Effector CD8-positive, alpha-beta T cell (primary cell): ENCODE results near the gene SOX1.

Source experiments
- DNase-seq: peaks from one replicate; lab custom pipeline; 2025; lab: John Stamatoyannopoulos, UW

The SOX1 gene

DNA sequence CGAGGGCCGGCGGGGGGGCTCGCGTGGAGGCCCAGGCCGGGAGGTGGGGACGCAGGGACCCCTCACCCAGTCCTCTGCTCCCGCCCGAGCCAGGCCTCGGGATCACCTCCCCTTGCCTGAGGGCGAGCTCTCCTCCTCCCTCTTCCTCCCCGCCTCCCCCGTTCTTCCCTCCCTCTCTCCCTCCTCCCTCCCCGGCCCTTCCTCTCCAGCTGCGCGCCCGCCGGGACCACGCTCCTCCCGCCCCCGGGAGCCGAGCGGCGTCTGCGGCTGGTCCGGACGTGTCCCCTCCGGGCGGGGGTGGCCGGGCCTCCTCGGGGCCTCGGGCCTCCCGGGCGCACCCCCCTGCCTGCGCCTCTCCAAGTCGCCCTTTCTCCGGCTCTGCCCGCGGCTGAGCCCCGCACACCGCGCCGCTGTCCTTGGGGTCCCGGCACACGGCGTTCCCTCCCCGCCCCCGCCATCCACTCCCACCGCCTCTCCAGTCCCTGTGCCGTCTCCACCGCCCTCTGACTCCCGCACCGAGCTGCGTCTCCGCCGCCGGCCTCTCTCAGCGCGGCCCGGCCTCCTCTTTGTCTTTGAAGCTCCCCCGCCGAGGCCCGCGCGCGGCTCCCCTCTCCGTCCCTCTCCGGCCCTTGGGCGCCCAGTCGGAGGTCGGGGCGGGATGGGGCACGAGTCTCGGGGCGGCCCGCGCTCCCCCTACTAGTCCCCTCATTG is 5.7 kb downstream of the SOX1 start:
- no peak for DNase-seq

GRCh38 chr13:112073245-112074138 is 6.5 kb downstream of the SOX1 start:
- DNase-seq, result no peak

- DNase-seq, result no peak
Observed at GRCh38 chr13:112074139-112074865, 7.4 kb downstream of the SOX1 start.

- no peak for DNase-seq
Observed at GRCh38 chr13:112077729-112078128, 10.8 kb downstream of the SOX1 start.

DNA sequence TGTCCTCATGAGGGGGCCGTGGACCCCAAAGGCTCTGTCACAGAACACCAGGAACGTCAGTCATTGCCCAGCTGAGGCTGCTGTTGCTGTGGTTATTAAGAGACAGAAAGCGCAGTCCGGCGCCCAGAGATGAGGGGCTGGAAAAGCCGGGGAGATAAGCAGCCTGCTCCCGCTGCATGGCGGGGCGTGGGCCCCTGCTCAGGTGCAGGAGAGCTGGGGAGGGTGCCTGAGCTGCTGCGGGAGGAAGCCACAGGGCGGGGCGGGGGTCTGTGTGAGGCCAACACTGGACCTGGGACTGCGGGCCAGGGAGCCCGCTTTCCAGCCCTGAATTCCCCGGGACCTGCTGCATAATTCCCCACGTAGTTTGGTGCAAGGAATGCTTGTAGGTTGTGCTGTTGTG is 11.3 kb downstream of the SOX1 start:
- no peak for DNase-seq

GRCh38 chr13:112078879-112079531 is 12.1 kb downstream of the SOX1 start:
- DNase-seq, result no peak

DNA sequence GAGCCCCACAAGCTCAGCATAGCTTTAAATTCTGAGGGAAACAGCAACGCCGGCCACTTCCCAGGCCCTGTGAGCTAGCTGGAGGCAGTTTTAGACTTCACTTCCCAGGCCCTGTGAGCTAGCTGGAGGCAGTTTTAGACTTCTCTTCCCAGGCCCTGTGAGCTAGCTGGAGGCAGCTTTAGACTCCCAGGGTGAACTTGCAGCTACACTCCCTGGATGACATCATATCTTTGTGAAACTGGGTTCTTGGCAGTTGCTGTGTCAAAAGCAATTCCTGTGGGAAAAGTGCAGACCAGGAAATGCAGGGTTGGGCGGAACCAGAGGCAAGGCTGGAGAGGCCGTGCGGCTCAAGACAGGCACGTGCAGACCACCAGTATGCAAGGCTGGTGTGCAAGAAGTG is 12.7 kb downstream of the SOX1 start:
- no peak for DNase-seq

DNA sequence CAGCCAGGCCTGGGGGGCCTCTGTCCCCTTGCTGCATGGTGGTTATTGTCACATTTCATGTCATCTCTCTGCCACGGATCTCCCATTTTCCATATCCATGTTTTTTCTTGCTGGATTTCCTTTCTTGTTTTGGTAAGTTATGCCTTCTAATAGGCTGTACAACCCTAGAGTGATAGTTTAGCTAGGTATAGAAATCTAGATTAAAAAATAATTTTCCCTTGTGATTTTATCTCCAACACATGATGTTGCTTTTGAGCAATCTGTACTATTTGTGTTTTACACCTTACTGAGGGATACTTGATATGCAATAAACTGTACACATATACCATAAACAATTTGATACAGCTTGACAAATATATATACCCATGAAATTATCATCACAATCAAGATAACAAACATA is 17.0 kb downstream of the SOX1 start:
- DNase-seq, result no peak

DNA sequence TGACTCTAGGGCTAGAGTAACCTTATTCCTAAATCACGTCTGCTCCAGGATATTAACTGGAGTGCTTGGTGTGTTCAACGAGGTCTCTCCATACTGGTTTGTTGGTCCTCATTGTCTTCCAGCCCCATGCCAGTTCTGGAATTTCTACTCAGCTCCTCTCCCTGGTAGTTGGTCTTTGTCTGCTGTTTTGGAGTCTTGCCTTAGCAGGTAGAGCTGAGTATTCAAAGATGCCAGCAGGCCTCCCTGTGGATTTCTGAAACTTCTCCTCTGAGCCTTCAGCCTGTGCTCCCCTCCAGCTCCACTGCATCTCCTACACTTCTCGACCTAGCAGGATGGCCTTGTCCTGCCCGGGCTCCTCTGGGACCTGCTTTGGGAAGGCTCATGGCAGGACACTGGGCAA is 25.5 kb downstream of the SOX1 start:
- no peak for DNase-seq

GRCh38 chr13:112095354-112095753 is 28.4 kb downstream of the SOX1 start:
- no peak for DNase-seq

DNA sequence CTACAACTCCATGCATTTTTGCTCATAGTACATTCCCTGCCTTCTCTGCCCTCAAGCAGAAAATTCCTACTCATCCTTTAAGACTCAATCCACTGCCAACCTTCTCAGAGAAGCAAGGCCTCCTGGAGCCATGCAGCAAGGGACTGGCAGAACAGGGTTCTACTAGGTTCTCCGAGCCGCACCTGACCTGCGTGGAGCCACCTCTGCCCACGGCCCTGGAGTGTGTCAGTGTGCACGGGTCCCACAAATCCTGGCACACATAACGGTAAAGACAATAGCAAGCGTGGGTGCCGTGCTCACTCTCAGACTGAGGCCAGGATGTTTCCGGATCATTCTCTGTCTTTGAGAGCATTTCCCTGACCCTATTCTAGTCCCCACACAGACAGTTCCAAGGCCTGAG is 30.0 kb downstream of the SOX1 start:
- DNase-seq, result no peak

GRCh38 chr13:112097770-112098169 is 30.8 kb downstream of the SOX1 start:
- no peak for DNase-seq

- no peak for DNase-seq
Observed at GRCh38 chr13:112098699-112099098, 31.8 kb downstream of the SOX1 start.

- no peak for DNase-seq
Observed at GRCh38 chr13:112101360-112101930, 34.5 kb downstream of the SOX1 start.

GRCh38 chr13:112102243-112102642 is 35.3 kb downstream of the SOX1 start:
- no peak for DNase-seq

DNA sequence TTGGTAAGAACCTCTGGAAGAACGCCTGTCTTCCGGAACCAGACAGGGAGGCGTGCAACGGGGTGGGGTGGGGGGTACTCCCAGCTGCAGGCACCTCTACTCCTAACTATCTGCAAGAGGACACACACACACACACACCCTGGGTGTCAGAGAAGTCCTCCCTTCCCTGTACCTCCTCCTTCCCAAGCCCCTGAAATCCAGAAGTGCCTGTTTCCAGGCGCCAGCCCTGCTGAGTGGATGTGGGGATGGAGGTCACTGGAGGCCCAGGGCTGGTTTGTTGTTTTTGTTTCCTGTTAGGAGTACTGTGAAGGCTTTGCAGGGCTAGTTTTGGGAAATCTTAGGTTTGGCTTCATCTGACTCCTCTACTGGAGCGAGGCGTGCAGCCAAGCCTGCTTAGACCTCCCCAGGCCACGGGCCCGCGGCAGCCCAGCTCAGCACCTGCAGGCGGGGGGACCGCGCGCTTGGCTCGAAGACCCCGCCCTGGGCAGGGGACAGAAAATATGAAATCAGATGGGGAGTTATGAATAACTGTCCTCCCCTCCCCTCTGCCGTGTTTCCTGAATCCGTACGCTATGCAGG is 36.4 kb downstream of the SOX1 start:
- DNase-seq, result no peak

DNA sequence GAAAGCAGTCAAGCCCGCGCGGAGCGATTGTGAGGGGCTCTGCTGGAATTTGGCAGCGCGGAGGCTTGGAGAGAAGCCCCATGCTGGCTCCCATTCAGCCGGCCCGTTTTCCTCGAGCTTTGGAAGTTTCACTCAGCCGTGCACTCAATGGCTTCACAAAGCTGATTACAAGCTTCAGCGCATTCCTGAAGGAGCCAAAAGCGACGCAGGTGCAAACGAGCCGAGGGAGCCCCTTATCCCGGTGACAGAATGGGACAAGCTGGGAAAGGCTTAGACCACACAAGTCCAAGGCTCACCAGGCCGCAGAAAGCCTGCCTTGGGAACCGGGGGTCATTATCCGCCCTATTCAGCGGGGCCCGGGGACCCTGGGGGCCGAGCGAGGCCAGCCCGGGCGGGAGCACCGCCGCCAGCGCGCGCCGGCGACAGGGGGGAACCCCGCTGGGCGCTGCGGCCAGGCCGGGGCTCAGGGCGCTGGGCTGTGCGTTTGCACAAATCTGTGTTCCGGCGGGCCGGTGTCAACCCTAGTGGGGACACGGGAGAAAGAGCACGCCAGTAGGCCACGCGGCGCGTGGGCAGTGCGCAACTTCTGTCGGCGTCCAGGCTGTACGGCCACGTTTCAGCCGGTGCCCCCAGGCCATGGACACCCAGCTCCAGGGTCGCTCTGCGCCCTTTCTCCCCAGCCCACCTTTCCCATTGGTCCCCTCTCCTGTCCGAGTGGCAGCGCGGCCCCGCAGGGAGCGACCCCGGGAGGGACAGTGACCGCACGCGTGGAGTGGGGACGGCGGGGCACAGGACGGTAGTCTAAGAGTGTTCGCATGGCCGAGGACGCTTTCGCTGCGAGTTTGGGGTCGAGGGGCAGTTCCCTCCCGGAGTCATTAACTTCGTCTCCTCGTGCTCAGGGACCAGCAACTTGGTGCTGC is 37.3 kb downstream of the SOX1 start:
- no peak for DNase-seq

DNA sequence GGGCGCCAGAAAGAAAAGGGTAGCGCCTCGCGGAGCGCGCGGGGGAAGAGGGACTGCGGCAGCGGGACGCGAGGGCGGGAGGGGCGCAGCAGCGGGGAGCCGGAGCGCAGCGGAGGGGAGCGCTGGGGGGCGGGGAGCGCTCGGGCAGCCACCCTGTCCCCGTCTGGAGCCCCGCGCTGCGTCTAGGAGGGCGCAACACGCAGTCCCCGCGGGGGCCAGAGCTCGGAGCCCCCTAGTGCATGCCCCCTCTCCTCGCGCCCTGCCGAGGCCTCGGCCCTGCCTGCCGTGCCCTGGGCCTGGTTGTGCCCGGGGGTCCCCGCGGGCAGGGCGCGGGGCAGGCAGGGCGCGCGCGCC is 37.9 kb downstream of the SOX1 start:
- DNase-seq, result no peak

DNA sequence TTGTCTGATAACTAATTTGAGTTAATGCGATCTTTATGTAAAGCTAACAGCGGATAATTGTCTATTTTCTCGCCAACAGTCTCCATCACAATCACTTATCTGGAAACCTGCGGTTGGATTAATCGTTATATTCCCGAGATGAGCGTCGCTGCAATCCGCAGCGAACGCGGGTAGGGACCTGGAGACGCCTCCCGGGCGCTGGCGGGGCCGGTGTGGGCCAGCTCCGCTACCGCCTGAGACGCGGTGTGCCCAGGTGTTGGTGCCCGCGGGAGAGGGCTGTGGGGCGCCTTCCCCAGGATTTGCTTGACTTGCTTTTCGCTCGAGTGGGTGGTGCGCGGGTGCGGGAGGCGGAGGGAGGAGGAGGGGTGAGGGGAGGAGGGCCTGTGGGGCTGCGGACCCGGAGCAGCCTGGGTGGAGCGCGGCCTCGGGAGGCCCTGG is 38.3 kb downstream of the SOX1 start:
- no peak for DNase-seq

GRCh38 chr13:112105892-112106291 is 38.9 kb downstream of the SOX1 start:
- DNase-seq, result no peak
